ENCODE results near the gene SMYD5. TPM values are rescaled to one million over a fixed set of nuclear protein-coding genes. Genes with fewer than 3 reads are reported as not detected.

The SMYD5 gene
- total RNA-seq, 1 donor from 2014 or later = 18.2 TPM

GRCh38 chr2:73218298-73218697 lies 4.3 kb downstream of the SMYD5 start:
- intact Hi-C loops (cut with micrococcal nuclease) = no loop called here
- H3K27me3 ChIP-seq (ENCODE audit: low read depth) = no peaks in the 10 kb centered on the region
- H3K36me3 ChIP-seq = peaks cover 35% of the 10 kb centered on the region
- no peaks in the 10 kb centered on the region for H3K9me3 ChIP-seq (replicated peaks)
- H3K4me1 ChIP-seq = peaks cover 36% of the 10 kb centered on the region
- no peak overlapping the region for H3K4me3 ChIP-seq
- peak overlapping the region; percentile 46 for H3K27ac ChIP-seq (replicated peaks)
- TF ChIP-seq, protein P1, sequence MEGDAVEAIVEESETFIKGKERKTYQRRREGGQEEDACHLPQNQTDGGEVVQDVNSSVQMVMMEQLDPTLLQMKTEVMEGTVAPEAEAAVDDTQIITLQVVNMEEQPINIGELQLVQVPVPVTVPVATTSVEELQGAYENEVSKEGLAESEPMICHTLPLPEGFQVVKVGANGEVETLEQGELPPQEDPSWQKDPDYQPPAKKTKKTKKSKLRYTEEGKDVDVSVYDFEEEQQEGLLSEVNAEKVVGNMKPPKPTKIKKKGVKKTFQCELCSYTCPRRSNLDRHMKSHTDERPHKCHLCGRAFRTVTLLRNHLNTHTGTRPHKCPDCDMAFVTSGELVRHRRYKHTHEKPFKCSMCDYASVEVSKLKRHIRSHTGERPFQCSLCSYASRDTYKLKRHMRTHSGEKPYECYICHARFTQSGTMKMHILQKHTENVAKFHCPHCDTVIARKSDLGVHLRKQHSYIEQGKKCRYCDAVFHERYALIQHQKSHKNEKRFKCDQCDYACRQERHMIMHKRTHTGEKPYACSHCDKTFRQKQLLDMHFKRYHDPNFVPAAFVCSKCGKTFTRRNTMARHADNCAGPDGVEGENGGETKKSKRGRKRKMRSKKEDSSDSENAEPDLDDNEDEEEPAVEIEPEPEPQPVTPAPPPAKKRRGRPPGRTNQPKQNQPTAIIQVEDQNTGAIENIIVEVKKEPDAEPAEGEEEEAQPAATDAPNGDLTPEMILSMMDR (IDR thresholded peaks at IDR 0.05; ENCODE audit: borderline replicate concordance) = no peak
- no peak for DNase-seq

- no peak overlapping the region for H3K27ac ChIP-seq (replicated peaks)
- intact Hi-C loops (cut with micrococcal nuclease) = no loop called here
- peaks cover 76% of the 10 kb centered on the region for H3K36me3 ChIP-seq
- no peaks in the 10 kb centered on the region for H3K27me3 ChIP-seq (ENCODE audit: low read depth)
- H3K4me3 ChIP-seq = no peak overlapping the region
- TF ChIP-seq, protein P1 (IDR thresholded peaks at IDR 0.05; ENCODE audit: borderline replicate concordance) = no peak
- H3K9me3 ChIP-seq (replicated peaks) = no peaks in the 10 kb centered on the region
- no peak for DNase-seq
- H3K4me1 ChIP-seq = peaks cover 16% of the 10 kb centered on the region
These were observed 9.8 kb downstream of the SMYD5 start for GRCh38 chr2:73223821-73224220.

DNA sequence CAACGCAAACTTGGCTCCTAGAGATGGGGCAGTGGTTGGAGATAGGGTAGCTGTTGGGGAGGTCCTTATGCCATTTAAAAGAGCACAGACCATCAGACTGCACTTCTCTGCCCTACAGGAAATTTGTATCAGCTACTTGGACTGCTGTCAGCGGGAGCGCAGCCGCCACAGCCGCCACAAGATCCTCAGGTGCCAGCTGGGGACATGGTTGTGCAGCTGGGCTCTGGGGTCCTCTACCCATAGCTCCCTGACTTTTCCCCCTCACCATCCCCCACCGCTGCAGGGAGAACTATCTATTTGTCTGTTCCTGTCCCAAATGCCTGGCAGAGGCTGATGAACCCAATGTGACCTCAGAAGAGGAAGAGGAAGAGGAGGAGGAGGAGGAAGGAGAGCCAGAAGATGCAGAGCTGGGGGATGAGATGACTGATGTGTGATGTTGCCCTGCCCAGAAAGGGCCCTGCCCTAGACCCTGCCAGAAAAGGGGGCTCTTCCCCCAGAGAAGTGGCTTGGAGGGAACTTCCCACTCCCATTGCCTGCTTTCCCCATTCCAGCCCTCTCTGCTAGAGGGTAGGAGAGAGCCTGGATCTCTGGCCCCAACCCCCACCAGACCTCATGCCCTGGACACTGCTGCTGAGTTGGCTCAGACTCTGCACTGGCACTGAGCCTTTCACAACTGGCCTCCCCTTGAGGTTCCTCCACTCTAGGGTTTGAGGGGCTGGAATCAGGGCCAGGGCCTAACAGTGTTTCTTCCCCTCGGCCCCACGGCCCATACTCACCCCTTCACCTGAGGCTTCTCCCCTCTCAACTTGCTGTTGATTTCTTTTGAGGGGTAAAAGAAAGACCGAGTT lies 11.7 kb downstream of the SMYD5 start:
- H3K9me3 ChIP-seq (replicated peaks) = no peaks in the 10 kb centered on the region
- H3K36me3 ChIP-seq = peaks cover 80% of the 10 kb centered on the region
- no peak overlapping the region for H3K27ac ChIP-seq (replicated peaks)
- H3K4me1 ChIP-seq = peaks cover 14% of the 10 kb centered on the region
- H3K4me3 ChIP-seq = no peak overlapping the region
- DNase-seq = no peak
- H3K27me3 ChIP-seq (ENCODE audit: low read depth) = no peaks in the 10 kb centered on the region
- intact Hi-C loops (cut with micrococcal nuclease) = no loop called here
- TF ChIP-seq, protein P1 (IDR thresholded peaks at IDR 0.05; ENCODE audit: borderline replicate concordance) = no peak

- no peaks in the 10 kb centered on the region for H3K27me3 ChIP-seq (ENCODE audit: low read depth)
- H3K9me3 ChIP-seq (replicated peaks) = no peaks in the 10 kb centered on the region
- DNase-seq = no peak
- H3K4me3 ChIP-seq = no peak overlapping the region
- H3K4me1 ChIP-seq = peaks cover 19% of the 10 kb centered on the region
- intact Hi-C loops (cut with micrococcal nuclease) = no loop called here
- H3K36me3 ChIP-seq = peaks cover 67% of the 10 kb centered on the region
- H3K27ac ChIP-seq (replicated peaks) = no peak overlapping the region
- TF ChIP-seq, protein P1 (IDR thresholded peaks at IDR 0.05; ENCODE audit: borderline replicate concordance) = no peak
These were observed 13.0 kb downstream of the SMYD5 start for GRCh38 chr2:73227086-73227485.

DNA sequence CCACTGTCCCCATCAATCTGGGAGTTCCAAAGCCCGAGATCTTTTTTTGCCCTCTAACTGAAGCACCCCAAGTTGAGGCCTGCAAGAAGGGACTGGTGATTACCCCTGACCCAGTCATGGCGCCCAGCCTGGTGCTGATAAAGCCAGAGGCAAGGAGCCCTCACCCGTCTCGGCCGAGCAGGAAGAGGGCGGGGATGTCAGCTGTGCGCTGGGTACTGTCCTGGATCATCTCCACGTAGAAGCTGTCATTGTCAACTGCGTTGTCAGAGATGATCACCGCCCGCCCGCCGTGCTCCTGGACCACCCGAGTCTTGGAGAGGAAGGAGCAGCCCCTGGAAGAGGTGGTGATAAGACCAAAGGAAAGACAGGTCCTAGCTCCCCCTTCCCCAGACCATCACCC lies 14.6 kb downstream of the SMYD5 start:
- intact Hi-C loops (cut with micrococcal nuclease) = no loop called here
- H3K27me3 ChIP-seq (ENCODE audit: low read depth) = no peaks in the 10 kb centered on the region
- H3K4me1 ChIP-seq = peaks cover 31% of the 10 kb centered on the region
- H3K36me3 ChIP-seq = peaks cover 51% of the 10 kb centered on the region
- no peak overlapping the region for H3K4me3 ChIP-seq
- H3K9me3 ChIP-seq (replicated peaks) = no peaks in the 10 kb centered on the region
- no peak overlapping the region for H3K27ac ChIP-seq (replicated peaks)
- TF ChIP-seq, protein P1 (IDR thresholded peaks at IDR 0.05; ENCODE audit: borderline replicate concordance) = no peak
- no peak for DNase-seq

Data from left ventricle myocardium inferior (tissue), 1 donor.